BLaER1 (cell line): ENCODE results near the gene PIP4P1.

ENCODE experiments used
- H3K27ac ChIP-seq: shearing (Covaris generic); formaldehyde crosslinking; 2 replicates; pipeline ENCODE4 v1.8.1; 2022
- H3K27me3 ChIP-seq: shearing (Covaris generic); formaldehyde crosslinking; 2 replicates; pipeline ENCODE4 v1.8.1; 2022
- H3K36me3 ChIP-seq: shearing (Covaris generic); formaldehyde crosslinking; 2 replicates; pipeline ENCODE4 v1.8.1; 2022
- H3K4me1 ChIP-seq: shearing (Covaris generic); formaldehyde crosslinking; 2 replicates; pipeline ENCODE4 v1.8.1; 2022
- H3K4me2 ChIP-seq: shearing (Covaris generic); formaldehyde crosslinking; 2 replicates; pipeline ENCODE4 v1.8.1; 2022
- H3K4me3 ChIP-seq: shearing (Covaris generic); formaldehyde crosslinking; 2 replicates; pipeline ENCODE4 v1.8.1; 2022
- H3K9ac ChIP-seq: shearing (Covaris generic); formaldehyde crosslinking; 2 replicates; pipeline ENCODE4 v1.8.1; 2022
- H3K9me3 ChIP-seq: shearing (Covaris generic); formaldehyde crosslinking; 2 replicates; pipeline ENCODE4 v1.8.1; 2022
- H4K20me1 ChIP-seq: shearing (Covaris generic); formaldehyde crosslinking; 2 replicates; pipeline ENCODE4 v1.8.1; 2022
- Cebpa-rat ChIP-seq: shearing (Covaris generic); IDR thresholded peaks from 2 replicates; pipeline ENCODE4 v1.8.1; 2022

PIP4P1 gene

GRCh38 chr14:20440465-20440864, 20.8 kb downstream of the PIP4P1 start:
- H4K20me1 ChIP-seq, result no peaks in the 10 kb centered on the region
- H3K4me2 ChIP-seq, result peak overlapping the region; percentile 67
- peak overlapping the region; percentile 47 for H3K27ac ChIP-seq
- peaks cover 66% of the 10 kb centered on the region for H3K4me1 ChIP-seq
- H3K36me3 ChIP-seq, result peaks cover 34% of the 10 kb centered on the region
- peaks cover 18% of the 10 kb centered on the region for H3K9me3 ChIP-seq
- no peak overlapping the region for H3K4me3 ChIP-seq
- no peak overlapping the region for H3K9ac ChIP-seq
- no peaks in the 10 kb centered on the region for H3K27me3 ChIP-seq
- TF ChIP-seq Cebpa-rat, result no peak

GRCh38 chr14:20438664-20439063, 22.6 kb downstream of the PIP4P1 start:
- Histone ChIP-seq H4K20me1 (no peaks in the 10 kb centered on the region), H3K27ac (no peak overlapping the region), H3K36me3 (peaks cover 16% of the 10 kb centered on the region), H3K9ac (no peak overlapping the region), H3K9me3 (peaks cover 11% of the 10 kb centered on the region), H3K27me3 (no peaks in the 10 kb centered on the region), H3K4me2 (peak overlapping the region; percentile 97), H3K4me3 (no peak overlapping the region), H3K4me1 (peaks cover 82% of the 10 kb centered on the region)
- TF ChIP-seq Cebpa-rat, result no peak

DNA sequence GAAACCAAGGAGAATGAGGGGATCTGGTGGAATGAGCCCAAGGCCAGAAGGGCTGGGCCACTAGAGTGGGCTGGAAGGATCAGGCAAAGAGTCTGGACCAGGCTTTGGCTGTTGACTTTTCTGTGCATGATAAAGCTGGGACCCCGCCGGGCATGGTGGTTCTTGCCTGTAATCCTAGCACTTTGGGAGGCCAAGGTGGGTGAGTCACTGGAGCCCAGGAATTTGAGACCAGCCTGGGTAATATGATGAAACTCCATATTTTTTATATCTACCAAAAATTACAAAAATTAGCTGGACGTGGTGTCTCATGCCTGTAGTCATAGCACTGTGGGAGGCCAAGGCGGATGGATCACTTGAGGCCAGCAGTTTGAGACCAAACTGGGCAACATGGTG, 24.9 kb downstream of the PIP4P1 start:
- peak overlapping the region; percentile 90 for H3K27ac ChIP-seq
- H3K36me3 ChIP-seq, result no peaks in the 10 kb centered on the region
- no peaks in the 10 kb centered on the region for H4K20me1 ChIP-seq
- H3K4me2 ChIP-seq, result peak overlapping the region; percentile 97
- peak overlapping the region; percentile 83; the same call in 1 of the 2 replicates for H3K9ac ChIP-seq
- peaks cover 96% of the 10 kb centered on the region for H3K4me1 ChIP-seq
- TF ChIP-seq Cebpa-rat, result no peak
- H3K27me3 ChIP-seq, result no peaks in the 10 kb centered on the region
- H3K4me3 ChIP-seq, result peak overlapping the region; percentile 68; the same call in 1 of the 2 replicates
- no peaks in the 10 kb centered on the region for H3K9me3 ChIP-seq

DNA sequence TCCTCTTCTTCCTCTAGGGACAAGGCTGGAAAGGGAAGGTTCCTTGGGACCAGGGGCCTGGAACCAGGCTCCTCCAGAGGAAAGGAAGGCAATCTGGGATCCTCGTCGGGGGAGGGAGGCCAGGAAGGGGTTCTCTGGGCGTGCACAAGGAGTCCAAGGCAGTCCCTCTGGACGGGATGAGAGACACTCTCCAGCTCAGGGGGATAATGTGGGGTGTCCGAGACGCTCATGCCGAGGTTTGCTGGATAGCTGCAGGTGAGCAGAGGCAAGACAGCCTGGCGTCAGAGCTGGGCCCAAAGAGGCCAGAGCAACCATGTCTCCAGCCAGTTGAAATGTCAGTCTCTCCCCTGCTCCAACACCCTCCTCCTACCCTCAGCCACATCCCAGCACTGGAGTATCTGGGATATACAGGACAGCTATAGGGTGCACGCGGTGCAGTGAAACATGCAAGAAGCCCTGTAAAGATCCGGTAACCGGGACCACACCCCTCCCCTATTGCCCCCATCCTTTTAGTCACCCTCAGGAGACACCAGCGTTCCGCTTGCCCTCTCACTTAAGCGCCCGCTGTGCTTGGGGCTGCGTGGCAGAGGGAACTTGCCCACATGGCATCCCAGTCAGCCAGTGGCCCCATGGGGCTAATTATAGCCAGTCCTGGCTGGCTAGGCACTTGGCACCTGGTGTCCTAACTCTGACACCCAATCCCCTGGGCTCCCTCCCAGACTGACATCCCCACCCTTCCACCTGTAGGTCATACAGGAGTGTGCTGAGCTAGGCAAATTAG, 25.5 kb downstream of the PIP4P1 start, which contains the start of gene KLHL33:
KLHL33 (minus strand) TSS at position 585 of the 781 bp plus-strand sequence; CDS start at position 230, 355 bp downstream.
- Histone ChIP-seq H3K4me3 (peak within 1 kb of the TSS; percentile 68), H3K9me3 (no peaks in the 10 kb centered on the region), H3K27ac (peak within 1 kb of the TSS; percentile 90), H4K20me1 (no peaks in the 10 kb centered on the region), H3K9ac (peak within 1 kb of the TSS; percentile 83), H3K4me2 (peak within 1 kb of the TSS; percentile 97), H3K27me3 (no peaks in the 10 kb centered on the region), H3K36me3 (peaks cover under 1% of the 10 kb centered on the region; the same call in 1 of the 2 replicates), H3K4me1 (peaks cover 96% of the 10 kb centered on the region)
- TF ChIP-seq Cebpa-rat, result no peak

GRCh38 chr14:20434701-20435581, 26.3 kb downstream of the PIP4P1 start:
- Histone ChIP-seq H3K36me3 (peaks cover 9% of the 10 kb centered on the region), H3K27ac (peak overlapping the region; percentile 90), H3K27me3 (no peaks in the 10 kb centered on the region), H3K4me2 (peak overlapping the region; percentile 97), H3K9ac (peak overlapping the region; percentile 83), H4K20me1 (no peaks in the 10 kb centered on the region), H3K9me3 (no peaks in the 10 kb centered on the region), H3K4me3 (peak overlapping the region; percentile 68), H3K4me1 (peaks cover 96% of the 10 kb centered on the region)
- TF ChIP-seq Cebpa-rat, result no peak

DNA sequence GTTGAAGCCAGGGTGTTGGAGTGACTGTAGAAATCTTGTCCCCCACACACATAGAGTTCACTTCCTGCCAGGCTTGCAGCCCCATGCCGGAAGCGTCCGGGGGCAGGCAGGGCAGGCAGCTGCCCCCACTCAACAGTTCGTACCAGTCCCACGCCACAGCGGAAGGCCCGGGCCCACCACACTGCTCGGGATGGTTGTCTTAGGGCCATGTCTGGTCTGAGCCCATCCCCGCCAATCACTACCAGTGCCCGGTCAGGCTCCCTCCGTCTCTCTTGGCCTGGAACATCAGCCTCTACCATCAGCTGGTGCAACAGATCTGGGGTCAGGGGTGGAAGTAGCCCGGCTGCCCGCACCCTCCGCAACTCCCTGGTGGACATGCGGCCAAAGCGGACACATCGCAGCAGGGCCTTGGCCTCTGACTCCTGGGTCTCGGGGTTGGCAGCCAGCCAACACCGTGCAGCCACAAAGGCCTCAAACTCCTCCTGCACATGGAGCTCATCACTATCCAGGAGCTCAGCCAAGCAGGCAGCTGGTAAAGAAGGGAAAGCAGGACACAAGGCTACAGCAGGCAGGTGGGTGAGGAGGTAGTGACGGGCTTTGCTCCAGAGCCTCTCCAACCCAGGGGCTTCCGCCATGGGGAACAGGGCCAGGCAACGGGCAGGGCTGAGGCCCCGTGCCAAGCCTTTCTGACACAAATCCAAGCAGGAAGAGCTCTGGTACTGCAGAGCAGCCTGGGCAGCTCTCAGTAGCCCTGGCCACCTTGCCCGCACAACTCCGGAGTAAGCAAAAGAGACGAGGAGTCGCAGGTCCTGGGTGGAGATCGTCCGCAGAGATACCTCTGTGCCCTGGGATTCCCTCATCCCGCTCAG, 31.2 kb downstream of the PIP4P1 start:
- H3K4me3 ChIP-seq, result peak overlapping the region; percentile 51
- H3K27me3 ChIP-seq, result no peaks in the 10 kb centered on the region
- no peaks in the 10 kb centered on the region for H4K20me1 ChIP-seq
- H3K9ac ChIP-seq, result peak overlapping the region; percentile 92
- H3K9me3 ChIP-seq, result no peaks in the 10 kb centered on the region
- H3K36me3 ChIP-seq, result peaks cover 23% of the 10 kb centered on the region
- peak overlapping the region; percentile 85 for H3K4me2 ChIP-seq
- peaks cover 95% of the 10 kb centered on the region for H3K4me1 ChIP-seq
- TF ChIP-seq Cebpa-rat, result no peak
- peak overlapping the region; percentile 97 for H3K27ac ChIP-seq

DNA sequence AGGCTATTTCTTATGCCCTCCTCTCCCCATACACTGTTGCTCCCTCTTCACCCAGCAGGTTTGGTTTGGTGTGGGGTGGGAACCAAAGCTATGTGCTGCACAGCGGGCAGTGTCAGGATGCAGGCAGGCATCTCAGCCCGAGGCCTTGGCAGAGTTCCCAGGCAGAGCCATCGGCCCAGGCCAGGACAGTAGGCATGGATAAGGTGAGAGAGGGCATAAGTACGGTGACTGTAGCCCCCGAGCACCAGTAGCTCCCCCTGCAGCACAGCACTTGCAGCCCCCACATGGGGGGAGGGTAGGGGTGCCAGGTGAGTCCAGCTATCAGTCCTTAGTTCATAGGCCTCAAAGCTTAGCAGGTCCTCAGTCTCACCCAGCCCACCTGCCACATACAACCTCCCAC, 32.4 kb downstream of the PIP4P1 start:
- Histone ChIP-seq H3K27ac (peak overlapping the region; percentile 97), H3K4me2 (peak overlapping the region; percentile 85), H4K20me1 (no peaks in the 10 kb centered on the region), H3K36me3 (peaks cover 34% of the 10 kb centered on the region), H3K4me1 (peaks cover 90% of the 10 kb centered on the region), H3K9me3 (no peaks in the 10 kb centered on the region), H3K27me3 (no peaks in the 10 kb centered on the region), H3K4me3 (peak overlapping the region; percentile 51), H3K9ac (peak overlapping the region; percentile 92)
- TF ChIP-seq Cebpa-rat, result no peak

DNA sequence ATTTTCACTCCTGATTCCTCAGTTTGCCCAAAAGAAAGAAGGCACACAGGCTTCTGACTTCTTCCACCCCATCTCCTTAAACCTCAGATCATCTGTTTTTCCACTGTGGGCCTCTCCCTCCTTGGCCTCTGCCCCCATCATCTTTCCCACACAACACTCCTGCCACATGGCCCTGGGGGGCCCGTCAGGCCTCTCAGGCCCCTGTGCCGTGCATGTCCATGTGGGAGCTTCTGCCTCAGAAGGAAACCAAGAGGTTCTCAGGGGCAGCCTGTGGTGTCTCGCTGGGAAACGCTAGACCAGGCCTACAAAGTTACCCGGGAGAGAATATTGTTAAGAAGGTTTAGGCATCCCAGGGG, 33.2 kb downstream of the PIP4P1 start:
- H3K4me2 ChIP-seq, result peak overlapping the region; percentile 85
- no peak for TF ChIP-seq Cebpa-rat
- H3K27me3 ChIP-seq, result no peaks in the 10 kb centered on the region
- peaks cover 90% of the 10 kb centered on the region for H3K4me1 ChIP-seq
- peak overlapping the region; percentile 51 for H3K4me3 ChIP-seq
- peak overlapping the region; percentile 97 for H3K27ac ChIP-seq
- no peaks in the 10 kb centered on the region for H3K9me3 ChIP-seq
- H3K36me3 ChIP-seq, result peaks cover 35% of the 10 kb centered on the region
- H3K9ac ChIP-seq, result peak overlapping the region; percentile 92
- no peaks in the 10 kb centered on the region for H4K20me1 ChIP-seq
